Heart left ventricle (tissue), 16 donors: ENCODE data around the gene TMLHE. TPM values are rescaled to one million over a fixed set of nuclear protein-coding genes. Genes with fewer than 3 reads are reported as not detected.
"Not testable (repeated sequence)": the region's sequence is repeated elsewhere in the genome, so short reads cannot be mapped to it uniquely, and the experiment has no call there.

Source experiments
- ATAC-seq, 4 donors: fragments of 200-7000 bp; cut with Tn5 transposase; one replicate each; pipeline ENCODE4 v1.9.1; 2020 to 2022; ENCODE audit warnings: moderate library complexity in 4 of 4, mild to moderate bottlenecking in 3 of 4, moderate number of reproducible peaks in 1 of 4
- DNase-seq, 5 donors: peaks; one replicate each; pipeline ENCODE4 v3.0.0-alpha.2; 2020
- H3K27ac ChIP-seq, 12 donors: fragments of 200-600 bp; sonication (generic) in 4 of 12; one replicate each; pipeline versions ENCODE4 v1.5.0 to v1.8.0; 2016 to 2022; ENCODE audit warnings: mild to moderate bottlenecking in 2 of 12
- H3K27me3 ChIP-seq, 9 donors: fragments of 200-600 bp; sonication (generic) in 2 of 9; one replicate each; pipeline versions ENCODE4 v1.5.1 to v1.8.0; 2016 to 2022; ENCODE audit warnings: mild to moderate bottlenecking in 3 of 9
- H3K36me3 ChIP-seq, 9 donors: fragments of 200-600 bp; sonication (generic) in 2 of 9; one replicate each; pipeline versions ENCODE4 v1.5.0 to v1.8.0; 2018 to 2022; ENCODE audit warnings: mild to moderate bottlenecking in 2 of 9
- H3K4me1 ChIP-seq, 12 donors: fragments of 200-600 bp; sonication (generic) in 4 of 12; one replicate each; pipeline versions ENCODE4 v1.5.0 to v1.8.0; 2016 to 2022; ENCODE audit warnings: mild to moderate bottlenecking in 3 of 12
- H3K4me3 ChIP-seq, 12 donors: fragments of 200-600 bp; sonication (generic) in 4 of 12; one replicate each; pipeline versions ENCODE4 v1.5.0 to v1.8.0; 2017 to 2022; ENCODE audit warnings: mild to moderate bottlenecking in 9 of 12, moderate library complexity in 4 of 12
- H3K9me3 ChIP-seq, 12 donors: fragments of 200-600 bp; sonication (generic) in 4 of 12; one replicate each; pipeline versions ENCODE4 v1.5.0 to v1.8.0; 2016 to 2022; ENCODE audit warnings: mild to moderate bottlenecking in 1 of 12
- POLR2A ChIP-seq, 2 donors: fragments of 450-650 bp; IDR thresholded peaks; one replicate each; pipeline ENCODE4 v1.6.1; 2017; ENCODE audit warnings: antibody characterized with exemption in 2 of 2, mild to moderate bottlenecking in 2 of 2, moderate library complexity in 2 of 2
- WGBS, 4 donors: extraction: QIAGEN DNeasy Blood & Tissue Kit in 2 of 4; methylation state at CpG; one replicate each; pipeline versions ENCODE4 v1.1.5 to v1.1.7; 2013 to 2018; 5-methylcytosine and 5-hydroxymethylcytosine counted together
- intact Hi-C, 10 donors: fragments of 100-400 bp; cut with DNase I; formaldehyde crosslinking; loops; one replicate each; pipeline versions ENCODE4 v1.11.1 to v1.14.2; 2022
- polyA plus RNA-seq, 2 donors: library from polyadenylated mRNA; stranded (reverse); fragments of 200-250 nt; gene quantifications; one replicate each; pipeline ENCODE4 v1.2.3, GENCODE V29; 2013
- total RNA-seq, 9 donors: library from RNA; depleted of rRNA in 2 of 9; stranded (reverse); fragments of >200 nt in 2 of 9; fragmentation: NEBNext Ultra II Directional in 3 of 9; extraction: Animal tissue kit (Norgen Biotek cat#: 25700) in 3 of 9; gene quantifications; one replicate each; pipeline versions ENCODE4 v1.1.0 to v1.2.4, GENCODE V29; 2016 to 2023
- TF ChIP-seq, protein P1 (sequence below), 12 donors: fragments of 200-600 bp; sonication (generic) in 4 of 12; IDR thresholded peaks; one replicate each; pipeline versions ENCODE4 v1.5.0 to v1.8.0; 2018 to 2022; ENCODE audit warnings: antibody characterized with exemption in 12 of 12, mild to moderate bottlenecking in 5 of 12
- donor health status: ischemic (EF 13 %, LVEDD 7.1; RV severe dilation, severe dysfunction).
- donor health status: healthy with polysubstance abuse.
- donor health status: DM: no; HTN: yes; CAD: no.
- donor health status: DM: no; HTN: no; CAD: no.
- donor health status: ischemic (EF 25% LVEDD 6.9; RV normal size, moderate dysfunction).
- donor health status: ischemic (EF 25% LVEDD 5.7; RV mildly dilated, moderate dysfunction).
- donor health status: healthy.
- donor health status: DM: yes; HTN: yes; CAD: no.
- donor health status: ischemic (EF 35%, LVEDD 5.7; RV mildly dilated, moderate dysfunction).
- donor health status: nonischemic (EF 11% LVEDD 7.7; RV severe dilation, severe dysfunction).
- donor health status: DM: yes; HTN: yes; CAD: no.
- donor health status: PGD.
- donor health status: ischemic (EF 29% LVEDD 5.4; RV normal size, mild dysfunction).
- donor health status: nonischemic (EF 23%, LVEDD 6.1; RV moderate dilation, normal function).

TMLHE gene
- total and polyA plus RNA-seq, 11 donors = 10.8 to 55.4 (median 34.5) TPM

GRCh38 chrX:155534800-155535199 lies 78.0 kb downstream of the TMLHE start:
- ATAC-seq (no peak), DNase-seq (no peak)
- Histone ChIP-seq H3K27ac (no peak overlapping the region), H3K36me3 (peaks cover 0 to 6% (median 0%) of the 10 kb centered on the region in 9 donors), H3K4me1 (no peaks in the 10 kb centered on the region), H3K27me3 (no peaks in the 10 kb centered on the region), H3K4me3 (no peak overlapping the region), H3K9me3 (no peaks in the 10 kb centered on the region)
- TF ChIP-seq, protein P1, sequence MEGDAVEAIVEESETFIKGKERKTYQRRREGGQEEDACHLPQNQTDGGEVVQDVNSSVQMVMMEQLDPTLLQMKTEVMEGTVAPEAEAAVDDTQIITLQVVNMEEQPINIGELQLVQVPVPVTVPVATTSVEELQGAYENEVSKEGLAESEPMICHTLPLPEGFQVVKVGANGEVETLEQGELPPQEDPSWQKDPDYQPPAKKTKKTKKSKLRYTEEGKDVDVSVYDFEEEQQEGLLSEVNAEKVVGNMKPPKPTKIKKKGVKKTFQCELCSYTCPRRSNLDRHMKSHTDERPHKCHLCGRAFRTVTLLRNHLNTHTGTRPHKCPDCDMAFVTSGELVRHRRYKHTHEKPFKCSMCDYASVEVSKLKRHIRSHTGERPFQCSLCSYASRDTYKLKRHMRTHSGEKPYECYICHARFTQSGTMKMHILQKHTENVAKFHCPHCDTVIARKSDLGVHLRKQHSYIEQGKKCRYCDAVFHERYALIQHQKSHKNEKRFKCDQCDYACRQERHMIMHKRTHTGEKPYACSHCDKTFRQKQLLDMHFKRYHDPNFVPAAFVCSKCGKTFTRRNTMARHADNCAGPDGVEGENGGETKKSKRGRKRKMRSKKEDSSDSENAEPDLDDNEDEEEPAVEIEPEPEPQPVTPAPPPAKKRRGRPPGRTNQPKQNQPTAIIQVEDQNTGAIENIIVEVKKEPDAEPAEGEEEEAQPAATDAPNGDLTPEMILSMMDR (IDR thresholded peaks at IDR 0.05) = peak in 1 of 12 donors; percentile 9
- no peak for TF ChIP-seq POLR2A (IDR thresholded peaks at IDR 0.05)
- intact Hi-C loops = no loop called here

DNA sequence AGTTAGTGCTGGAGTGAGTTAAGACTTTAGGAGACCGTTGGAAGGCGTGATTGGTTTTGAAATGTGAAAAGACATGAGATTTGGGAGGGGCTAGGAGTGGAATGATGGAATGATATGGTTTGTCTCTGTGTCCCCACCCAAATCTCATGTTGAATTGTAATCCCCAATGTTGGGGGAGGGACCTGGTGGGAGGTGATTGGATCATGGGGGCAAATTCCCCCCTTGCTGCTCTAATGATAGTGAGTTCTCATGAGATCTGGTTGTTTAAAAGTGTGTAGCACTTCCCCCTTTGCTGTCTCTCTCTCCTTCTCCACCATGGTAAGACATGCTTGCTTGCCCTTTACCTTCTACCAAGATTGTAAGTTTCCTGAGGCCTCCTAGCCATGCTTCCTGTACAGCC lies 85.7 kb downstream of the TMLHE start:
- intact Hi-C loops, H3K27ac ChIP-seq, DNase-seq, H3K4me1 ChIP-seq, H3K27me3 ChIP-seq, ATAC-seq, H3K4me3 ChIP-seq: not testable (repeated sequence)
- Histone ChIP-seq H3K36me3 (peaks cover 0 to 37% (median 16%) of the 10 kb centered on the region in 9 donors), H3K9me3 (peaks cover 0 to 30% (median 0%) of the 10 kb centered on the region in 12 donors)
- 73 to 99% (median 92%) methylated on average over 2 of the region's 2 CpGs for WGBS, 4 donors

DNA sequence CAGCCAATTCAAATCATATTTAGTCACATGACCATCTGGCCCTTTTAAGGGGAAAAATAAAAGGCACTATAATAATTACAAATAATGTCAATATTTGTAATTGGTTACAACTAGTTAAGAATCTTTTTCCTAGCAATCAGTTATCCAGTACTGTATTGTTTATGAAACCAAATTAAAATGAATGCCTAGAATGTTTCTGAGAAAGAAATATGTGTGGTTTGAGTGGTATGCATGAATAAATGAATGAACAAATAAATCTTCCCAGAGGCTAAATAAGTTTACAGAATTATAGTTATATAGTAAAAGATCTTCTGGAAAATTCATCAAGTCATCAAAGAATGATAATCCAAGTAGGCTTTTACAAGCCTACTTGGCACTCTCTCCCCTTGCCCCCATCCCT lies 98.5 kb downstream of the TMLHE start:
- no peaks in the 10 kb centered on the region for H3K4me1 ChIP-seq
- no peak for ATAC-seq
- no peak for DNase-seq
- peaks cover 0 to 7% (median 0%) of the 10 kb centered on the region in 12 donors for H3K9me3 ChIP-seq
- TF ChIP-seq, protein P1 (IDR thresholded peaks at IDR 0.05) = no peak
- no peak for TF ChIP-seq POLR2A (IDR thresholded peaks at IDR 0.05)
- intact Hi-C loops = no loop called here
- H3K4me3 ChIP-seq = no peak overlapping the region
- no peaks in the 10 kb centered on the region for H3K27me3 ChIP-seq
- H3K36me3 ChIP-seq = peaks cover 0 to 36% (median 18%) of the 10 kb centered on the region in 9 donors
- H3K27ac ChIP-seq = no peak overlapping the region

DNA sequence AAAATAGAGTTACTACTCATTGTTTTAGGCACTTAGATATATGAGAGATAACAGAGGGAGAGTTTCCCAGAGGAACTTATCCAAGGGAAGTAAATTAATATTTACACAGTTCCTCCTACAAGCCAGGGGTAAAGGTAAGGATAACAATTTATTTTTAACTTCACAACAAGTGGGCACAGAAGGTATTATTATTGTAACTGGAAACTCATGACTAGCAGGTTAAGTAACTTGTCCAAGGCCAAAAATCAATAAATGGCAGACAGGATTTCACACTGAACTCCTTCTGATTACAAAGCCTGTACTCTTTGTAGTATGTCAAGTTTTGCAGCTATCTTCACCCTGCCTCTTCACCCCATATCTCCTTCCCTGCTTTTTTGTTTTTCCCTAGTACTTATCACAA lies 107.5 kb downstream of the TMLHE start:
- Histone ChIP-seq H3K4me1 (no peaks in the 10 kb centered on the region), H3K27me3 (no peaks in the 10 kb centered on the region), H3K4me3 (no peak overlapping the region), H3K9me3 (no peaks in the 10 kb centered on the region), H3K36me3 (peaks cover 0 to 48% (median 4%) of the 10 kb centered on the region in 9 donors), H3K27ac (no peak overlapping the region)
- no peak for TF ChIP-seq POLR2A (IDR thresholded peaks at IDR 0.05)
- TF ChIP-seq, protein P1 (IDR thresholded peaks at IDR 0.05) = no peak
- DNase-seq = no peak
- no peak for ATAC-seq
- intact Hi-C loops = no loop called here

DNA sequence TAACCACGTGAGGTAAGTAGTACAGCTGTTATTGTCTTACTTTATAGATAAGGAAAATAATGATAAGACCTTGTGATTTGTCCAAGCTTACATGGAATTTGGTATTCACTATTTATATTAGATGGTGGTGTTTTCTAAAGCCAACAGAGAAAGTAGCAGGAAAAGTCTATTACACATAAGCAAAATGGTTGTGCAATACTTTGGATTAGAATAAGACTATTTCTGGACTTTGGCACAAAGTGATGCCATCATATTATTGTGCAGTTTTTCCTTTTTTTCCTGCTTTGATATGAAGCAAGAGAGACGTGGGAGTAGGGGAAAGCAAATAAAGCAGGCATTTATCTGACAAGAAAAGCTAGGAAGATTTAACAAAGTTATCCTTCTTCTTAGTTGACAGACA lies 117.6 kb downstream of the TMLHE start:
- H3K27ac ChIP-seq, H3K36me3 ChIP-seq, intact Hi-C loops, ATAC-seq, H3K9me3 ChIP-seq, DNase-seq, H3K4me3 ChIP-seq, H3K27me3 ChIP-seq, H3K4me1 ChIP-seq: not testable (repeated sequence)
- WGBS, 4 donors = no CpG with 5 or more reads among the region's 2 CpGs

GRCh38 chrX:155491421-155491820 lies 121.3 kb downstream of the TMLHE start:
- WGBS, 4 donors = 0 to 44% (median 37%) methylated on average over 1 to 2 of the region's 3 CpGs
- peak in 3 of 4 donors; percentile 64 to 71 (median 68) for ATAC-seq
- intact Hi-C loops, H3K9me3 ChIP-seq, H3K4me3 ChIP-seq, DNase-seq, H3K36me3 ChIP-seq, H3K27ac ChIP-seq, H3K27me3 ChIP-seq, H3K4me1 ChIP-seq: not testable (repeated sequence)

DNA sequence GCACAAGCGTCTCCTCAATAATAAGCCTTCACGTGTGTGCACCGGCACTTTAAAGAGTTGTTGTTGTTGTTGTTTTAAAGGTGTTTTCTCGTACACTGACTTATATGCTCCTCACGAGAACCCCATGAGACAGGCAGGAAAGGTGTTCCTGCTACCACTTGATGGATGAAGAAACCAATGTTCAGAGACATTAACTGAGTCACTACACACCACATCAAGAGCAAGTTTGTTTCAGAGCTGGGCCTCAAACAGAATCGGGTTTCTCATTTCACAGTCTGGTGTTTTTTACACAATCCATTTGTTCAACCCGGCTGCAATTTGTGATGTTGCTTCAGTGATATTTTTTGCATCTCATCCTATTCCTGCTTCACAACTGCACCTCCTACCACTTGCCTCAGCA lies 135.6 kb downstream of the TMLHE start:
- ATAC-seq, H3K4me3 ChIP-seq, intact Hi-C loops, H3K27me3 ChIP-seq, H3K36me3 ChIP-seq, H3K27ac ChIP-seq, H3K4me1 ChIP-seq, H3K9me3 ChIP-seq, DNase-seq: not testable (repeated sequence)
- no CpG with 5 or more reads among the region's 7 CpGs for WGBS, 4 donors

DNA sequence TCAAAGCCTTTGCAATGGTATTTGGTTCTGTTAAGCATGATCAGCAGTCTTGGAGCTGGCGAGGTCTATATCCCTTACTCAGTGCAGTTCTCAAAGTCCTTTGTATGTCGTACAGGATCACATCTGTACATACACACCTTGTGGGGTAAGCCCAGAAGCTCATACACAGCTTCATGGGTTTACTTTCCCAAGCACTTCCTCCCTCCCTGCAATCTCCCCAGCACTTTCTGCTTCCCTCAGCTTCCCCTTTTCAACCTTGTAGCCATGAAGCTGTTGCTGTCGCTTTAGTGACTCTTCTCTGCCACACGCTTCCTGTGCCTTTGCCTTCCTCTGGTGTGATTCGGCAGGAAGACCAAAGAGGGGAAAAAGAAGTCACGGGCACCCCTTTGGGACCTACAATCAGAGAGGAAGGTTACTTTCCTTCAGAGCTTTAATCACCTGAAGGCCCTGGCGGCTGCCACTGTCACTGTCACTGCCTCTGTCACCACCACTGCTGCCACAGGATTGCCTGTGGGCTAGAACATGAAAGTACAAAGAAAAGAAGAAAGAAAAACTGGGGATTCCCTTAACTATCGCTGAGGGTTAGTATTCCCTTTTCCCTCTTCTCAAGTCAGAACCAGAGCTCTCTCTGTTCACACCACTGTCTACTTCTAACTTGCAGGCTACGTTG lies 146.3 kb downstream of the TMLHE start:
- DNase-seq, H3K27me3 ChIP-seq, H3K36me3 ChIP-seq, H3K27ac ChIP-seq, H3K4me3 ChIP-seq, H3K4me1 ChIP-seq, intact Hi-C loops, H3K9me3 ChIP-seq: not testable (repeated sequence)
- peak in 1 of 4 donors; percentile 56 for ATAC-seq
- no CpG with 5 or more reads among the region's 9 CpGs for WGBS, 4 donors
